Stimulated activated CD8-positive, alpha-beta memory T cell treated with anti-CD3 and anti-CD28 coated beads, Interleukin-7, amount 100 ng/mL, for 24 hours (primary cell): ENCODE results near the gene NASP.

Source experiments
- DNase-seq: peaks from one replicate; pipeline ENCODE4 v3.0.0-alpha.2; 2020; ENCODE audit warnings: low read depth

The NASP gene

GRCh38 chr1:45583666-45584350 is at the start of gene NASP:
TSS of gene NASP (plus strand) at chr1:45584041. CDS start at chr1:45584147, 106 bp downstream.
- peak; percentile 86 for DNase-seq

- DNase-seq, result no peak
These were observed 47.7 kb upstream of the NASP start for GRCh38 chr1:45535988-45536766.

GRCh38 chr1:45536886-45537285 is 47.0 kb upstream of the NASP start:
- DNase-seq, result no peak

- DNase-seq, result no peak
These were observed 42.6 kb upstream of the NASP start for GRCh38 chr1:45541193-45541592.

- DNase-seq, result no peak
These were observed 41.2 kb upstream of the NASP start for GRCh38 chr1:45542591-45542990.

- DNase-seq, result peak; percentile 35
These were observed 40.0 kb upstream of the NASP start for GRCh38 chr1:45543581-45544417.

- no peak for DNase-seq
These were observed 39.3 kb upstream of the NASP start for GRCh38 chr1:45544530-45544929.

GRCh38 chr1:45545019-45545493 is 38.8 kb upstream of the NASP start:
- no peak for DNase-seq

GRCh38 chr1:45545553-45546310 is 38.1 kb upstream of the NASP start:
- DNase-seq, result no peak

- DNase-seq, result peak; percentile 77
These were observed 33.2 kb upstream of the NASP start, which contains the start of gene AKR1A1 for GRCh38 chr1:45550401-45551351. TSS of gene AKR1A1 (plus strand) at chr1:45550826. CDS start at chr1:45561795, 10,969 bp downstream.

- no peak for DNase-seq
These were observed 32.2 kb upstream of the NASP start for GRCh38 chr1:45551684-45552083.

GRCh38 chr1:45552331-45552730 is 31.5 kb upstream of the NASP start:
- DNase-seq, result no peak

- no peak for DNase-seq
These were observed 29.6 kb upstream of the NASP start for GRCh38 chr1:45554198-45554597.

GRCh38 chr1:45557422-45557944 is 26.4 kb upstream of the NASP start:
- no peak for DNase-seq

GRCh38 chr1:45563843-45564242 is 20.0 kb upstream of the NASP start:
- no peak for DNase-seq

- DNase-seq, result no peak
These were observed 17.1 kb upstream of the NASP start for GRCh38 chr1:45566722-45567121.

GRCh38 chr1:45567911-45568310 is 15.9 kb upstream of the NASP start:
- no peak for DNase-seq

GRCh38 chr1:45568421-45568820 is 15.4 kb upstream of the NASP start:
- DNase-seq, result no peak

- no peak for DNase-seq
These were observed 14.3 kb upstream of the NASP start for GRCh38 chr1:45569571-45569961.

- peak; percentile 41 for DNase-seq
These were observed 13.8 kb upstream of the NASP start for GRCh38 chr1:45569962-45570581.
